HG02798 (cell line): ENCODE data around the gene RANBP9.
A peak's percentile ranks its signal among the peaks of the same experiment; 100 is the strongest.

Experiments
- ATAC-seq: cut with Tn5 transposase; IDR thresholded peaks from one replicate; pipeline ENCODE4 v1.9.1; 2021; ENCODE audit warnings: mild to moderate bottlenecking; ENCODE audit not compliant: unreplicated experiment, poor library complexity

The RANBP9 gene

GRCh38 chr6:13611715-13612114 lies 99.9 kb downstream of the RANBP9 start:
- no peak for ATAC-seq

DNA sequence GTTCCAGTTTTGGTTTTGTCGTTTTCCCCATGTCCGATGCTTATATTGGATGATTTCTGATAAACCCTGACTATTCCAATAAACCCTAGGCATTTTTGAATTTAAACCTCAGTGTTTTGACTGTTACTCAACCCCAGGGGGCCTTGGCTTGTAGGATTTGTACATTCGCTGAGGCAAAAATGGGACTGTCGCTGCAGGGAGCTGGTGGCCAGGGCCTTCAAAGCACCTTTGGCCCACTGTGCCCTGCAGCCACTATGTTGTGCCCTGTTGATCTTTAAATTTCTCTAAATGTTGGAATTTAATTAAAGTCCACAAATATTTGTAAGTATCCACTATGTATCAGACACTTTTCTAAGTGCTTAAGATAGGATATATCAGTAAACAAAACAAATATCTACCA lies 106.0 kb downstream of the RANBP9 start:
- ATAC-seq, result no peak

DNA sequence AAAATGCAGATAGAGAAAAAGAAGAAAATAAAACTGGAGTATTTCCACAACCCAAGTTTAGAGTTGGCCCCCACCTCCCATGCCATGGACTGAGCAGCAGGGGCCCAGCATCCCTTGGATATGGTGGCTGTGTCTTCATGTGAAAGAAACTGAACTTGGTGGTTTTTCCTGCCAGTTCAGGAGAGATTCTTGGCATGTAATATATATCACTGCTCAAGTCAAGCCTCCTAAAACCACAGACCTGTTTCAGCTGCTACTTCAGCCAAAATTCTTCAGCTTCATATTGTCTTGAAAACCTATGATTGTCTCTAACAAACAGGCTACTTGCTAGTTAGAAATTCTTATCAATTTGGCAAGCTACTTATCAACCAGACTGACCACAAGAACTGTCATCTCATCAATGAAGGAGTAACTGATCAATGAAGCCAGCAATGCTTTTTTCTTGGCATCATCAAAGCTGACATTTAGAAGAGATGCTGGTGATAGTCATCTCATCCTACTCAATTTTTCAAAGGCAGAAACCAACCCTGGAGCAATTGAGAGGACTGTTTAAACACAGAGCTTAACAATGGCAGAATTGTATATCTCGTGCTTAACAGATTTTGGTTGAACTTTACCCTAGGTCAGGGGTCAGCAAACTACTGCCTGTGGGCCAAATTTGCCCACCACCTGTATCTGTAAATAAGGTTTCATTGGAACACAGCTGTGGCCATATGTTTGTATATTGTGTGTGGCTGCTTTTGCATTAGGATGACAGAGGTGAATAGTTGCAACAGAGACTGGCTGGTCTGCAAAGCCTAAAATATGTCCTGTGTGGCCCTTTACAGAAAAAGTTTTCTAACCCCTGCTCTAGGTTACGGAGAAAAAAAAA lies 106.9 kb downstream of the RANBP9 start:
- ATAC-seq, result no peak

DNA sequence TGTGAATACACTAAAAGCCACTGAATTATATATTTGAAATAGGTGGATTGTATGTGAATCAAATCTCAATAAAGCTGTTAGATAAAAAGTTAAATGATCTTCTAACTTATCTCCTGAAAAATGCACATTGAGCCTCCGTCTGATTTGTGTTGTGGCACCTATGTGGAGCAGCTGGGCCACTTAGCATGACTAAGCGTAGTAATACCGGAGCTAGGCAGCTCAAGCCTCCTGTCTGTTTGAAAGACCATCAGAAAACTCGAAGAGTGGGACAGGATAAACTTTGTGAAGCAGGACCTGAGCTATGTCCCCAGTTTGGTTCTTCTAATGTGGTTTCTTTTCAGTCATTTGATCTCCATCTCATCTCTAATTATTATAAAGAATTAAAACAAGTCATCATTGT lies 107.5 kb downstream of the RANBP9 start:
- ATAC-seq, result no peak

DNA sequence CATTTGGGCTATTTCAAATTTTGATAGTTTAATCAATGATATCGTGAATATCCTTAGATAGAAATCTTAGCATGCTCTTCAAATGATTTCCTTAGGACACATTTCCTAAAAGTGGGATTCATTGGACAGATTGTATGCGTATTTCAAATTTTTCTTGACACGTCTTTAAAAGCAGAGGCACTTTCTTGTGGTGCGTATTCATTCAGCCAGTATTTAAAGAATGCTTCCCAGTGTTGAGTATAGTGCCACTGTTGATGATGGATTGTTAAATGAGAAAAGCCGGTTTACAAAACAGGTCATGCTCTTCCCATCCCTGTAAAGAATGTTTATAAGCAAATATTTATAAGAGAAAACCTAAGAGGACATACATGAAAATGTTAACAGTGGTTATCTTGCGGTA lies 111.6 kb downstream of the RANBP9 start:
- no peak for ATAC-seq

DNA sequence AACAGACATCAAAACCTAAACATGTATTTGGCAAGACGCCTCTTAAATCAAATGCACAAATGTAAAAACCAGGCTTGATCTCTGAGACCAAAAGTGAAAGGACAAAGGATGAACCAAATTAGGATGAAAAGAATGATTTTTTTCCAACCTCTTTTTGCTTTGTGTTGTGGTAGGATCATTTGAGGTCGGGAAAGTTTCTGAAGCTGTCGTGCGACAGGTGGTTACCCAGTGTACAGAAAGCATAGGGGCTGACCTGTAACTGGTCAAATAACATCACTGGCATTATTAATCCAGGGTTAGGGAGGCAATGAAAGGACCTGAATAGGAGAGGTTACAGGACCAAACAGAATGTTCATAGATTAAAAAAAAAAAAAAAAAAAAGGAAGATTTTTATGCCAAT lies 114.6 kb downstream of the RANBP9 start:
- no peak for ATAC-seq

DNA sequence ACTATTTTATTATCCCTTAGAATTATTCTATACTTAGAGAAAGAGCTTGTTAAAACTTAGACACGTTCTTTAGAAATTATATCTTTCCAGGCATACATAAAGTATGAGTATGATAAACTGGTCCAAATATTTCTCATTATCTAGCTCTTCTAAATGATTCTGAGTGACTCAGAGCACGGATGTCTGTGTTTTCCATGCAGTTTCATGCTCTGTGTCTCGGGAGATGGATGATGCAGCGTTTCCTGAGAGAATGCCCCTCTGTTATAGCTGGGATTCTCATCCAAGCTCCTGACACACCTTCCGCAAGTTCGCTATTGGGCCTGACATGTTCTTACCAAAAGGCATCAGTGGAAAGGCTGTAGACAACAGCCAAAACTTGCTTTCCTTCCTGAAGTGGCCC lies 117.9 kb downstream of the RANBP9 start:
- ATAC-seq, result no peak

GRCh38 chr6:13593103-13593502 lies 118.5 kb downstream of the RANBP9 start:
- no peak for ATAC-seq

- no peak for ATAC-seq
Measured at GRCh38 chr6:13591205-13591921, 120.3 kb downstream of the RANBP9 start.

GRCh38 chr6:13590574-13591153 lies 121.0 kb downstream of the RANBP9 start:
- ATAC-seq, result no peak

DNA sequence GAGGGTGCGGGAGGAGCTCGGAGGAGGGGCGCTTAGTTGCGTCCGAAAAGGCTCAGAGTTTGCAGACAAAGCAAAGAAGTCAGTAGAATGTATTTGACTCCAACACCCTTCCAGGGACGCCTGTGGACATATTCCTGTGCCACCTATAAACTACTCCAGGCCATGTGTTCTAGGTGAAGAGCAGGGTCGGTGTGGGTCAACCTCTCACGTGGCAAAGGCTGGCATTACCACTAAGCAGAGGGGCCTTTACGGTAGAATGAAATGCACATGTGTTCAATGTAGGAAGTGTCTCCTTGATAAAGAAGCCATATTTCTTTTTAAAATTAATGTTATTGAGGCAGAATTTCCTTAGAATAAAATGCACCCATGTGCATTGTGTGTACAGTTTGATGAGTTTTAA lies 121.8 kb downstream of the RANBP9 start:
- no peak for ATAC-seq

GRCh38 chr6:13586603-13587542 lies 124.8 kb downstream of the RANBP9 start:
- no peak for ATAC-seq

- no peak for ATAC-seq
Measured at GRCh38 chr6:13581700-13582229, 129.9 kb downstream of the RANBP9 start.

DNA sequence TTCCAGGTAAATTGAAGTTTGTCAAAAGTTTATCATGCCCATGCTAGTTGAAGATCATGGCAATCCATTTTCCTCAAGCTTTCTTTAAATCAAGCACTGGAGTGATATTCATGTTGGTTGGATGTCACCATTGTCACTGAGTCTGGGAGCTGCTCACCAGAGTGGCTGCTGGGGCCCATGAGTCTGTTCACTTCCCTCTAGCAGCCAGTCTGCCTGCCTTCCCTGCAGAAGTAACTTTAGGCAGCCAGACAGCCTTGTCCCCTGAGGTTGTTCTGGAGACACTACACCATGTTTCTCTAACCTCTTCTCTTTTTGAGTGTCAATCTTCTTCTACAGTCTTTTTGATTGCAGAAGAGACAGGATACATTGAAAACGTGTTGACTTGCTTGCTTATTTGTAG lies 131.7 kb downstream of the RANBP9 start:
- no peak for ATAC-seq

- no peak for ATAC-seq
Measured at GRCh38 chr6:13577926-13578325, 133.7 kb downstream of the RANBP9 start.

- ATAC-seq, result no peak
Measured at GRCh38 chr6:13576017-13576416, 135.6 kb downstream of the RANBP9 start.

DNA sequence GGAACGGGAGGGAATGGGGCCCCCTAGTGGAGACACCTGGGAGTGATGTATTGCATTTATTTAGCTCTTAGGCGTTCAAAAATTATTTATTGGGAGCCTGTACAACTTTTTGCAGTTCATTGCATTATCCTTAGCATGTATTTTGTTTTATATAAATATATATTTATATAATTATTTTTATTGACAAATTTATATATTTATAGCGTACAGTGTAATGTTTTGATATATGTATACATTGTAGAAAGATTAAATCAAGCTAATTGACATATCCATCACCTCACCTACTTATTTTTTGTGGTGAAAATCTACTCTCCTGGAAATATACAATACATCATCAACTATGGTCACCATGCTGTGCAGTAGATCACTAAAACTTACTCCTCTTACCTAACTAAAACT lies 136.3 kb downstream of the RANBP9 start:
- ATAC-seq, result no peak

DNA sequence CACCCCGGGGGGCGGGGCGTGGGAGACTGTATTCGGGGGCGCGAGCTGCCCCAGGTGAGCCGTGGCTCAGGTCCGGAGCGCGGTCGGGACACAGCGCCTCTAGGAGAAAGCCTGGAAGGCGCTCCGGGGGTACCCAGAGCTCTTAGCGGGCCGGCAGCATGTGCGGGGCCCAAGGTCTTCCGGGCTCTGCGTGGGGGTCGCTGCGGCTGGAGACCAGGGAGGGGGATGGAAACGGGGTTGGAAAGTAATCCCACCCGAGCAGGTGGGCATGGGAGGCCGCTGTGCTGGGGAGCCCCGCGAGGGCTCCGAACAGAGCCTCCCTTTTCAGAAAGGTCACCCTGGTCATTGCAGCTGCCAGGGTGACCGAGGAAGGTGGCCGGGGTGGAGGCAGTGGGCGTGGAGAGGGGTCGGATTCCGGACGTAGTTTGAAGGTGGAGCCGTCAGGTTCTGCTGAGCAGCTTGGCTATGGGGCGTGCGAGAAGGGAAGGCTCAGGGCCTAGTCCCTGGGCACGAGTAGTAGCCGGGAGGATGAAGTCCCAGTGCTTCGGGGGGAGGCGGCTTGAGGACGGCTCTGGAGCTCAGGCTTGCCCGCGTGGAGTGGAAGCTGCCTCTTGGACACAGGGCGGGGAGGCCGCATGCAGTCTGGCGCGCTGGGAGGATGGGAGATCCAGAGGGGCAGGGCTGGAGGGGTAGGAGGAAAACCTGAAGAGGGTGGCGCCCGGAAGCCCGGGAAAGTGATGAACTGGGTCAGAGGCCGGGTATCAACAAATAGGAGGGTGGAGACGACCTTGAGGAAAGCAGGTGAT lies 136.9 kb downstream of the RANBP9 start, which contains the start of gene SIRT5:
TSS of gene SIRT5 (plus strand) at position 31 of the 806 bp plus-strand sequence. CDS start 9,510 bp downstream, outside the sequence.
- ATAC-seq, result peak; percentile 69

DNA sequence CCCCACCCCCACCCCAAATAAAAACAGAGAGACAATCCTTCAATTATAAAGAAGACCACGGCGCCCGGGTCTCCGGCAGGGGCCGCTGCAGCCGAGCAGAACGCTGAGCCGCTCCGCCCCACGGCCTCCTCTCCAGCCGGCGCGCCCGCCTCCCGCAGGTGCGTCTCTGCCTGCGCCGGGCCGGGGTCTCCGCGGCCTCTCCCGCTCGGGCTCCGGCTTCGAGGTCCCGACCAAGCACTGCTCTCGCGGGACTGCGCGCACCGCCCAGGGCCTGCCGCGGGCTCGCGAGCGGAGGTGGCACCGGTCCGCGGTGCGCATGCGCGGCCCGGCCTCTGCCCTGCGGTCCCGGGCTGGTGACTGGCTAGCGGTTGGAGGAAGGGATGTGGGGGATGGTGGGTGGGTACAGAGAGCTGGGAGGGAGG lies 137.5 kb downstream of the RANBP9 start:
- peak; percentile 90 for ATAC-seq
